Activated T-cell treated with anti-CD3 and anti-CD28 coated beads for 1 hour (primary cell): ENCODE measurements around the gene LANCL3.

ENCODE experiments used
- DNase-seq: peaks from one replicate; pipeline ENCODE4 v3.0.0-alpha.2; 2020; ENCODE audit warnings: low read depth

Gene LANCL3

GRCh38 chrX:37684426-37684825 is 113.0 kb downstream of the LANCL3 start:
- DNase-seq, result no peak

GRCh38 chrX:37684973-37685372 is 113.5 kb downstream of the LANCL3 start:
- no peak for DNase-seq

GRCh38 chrX:37685381-37686359 is 114.2 kb downstream of the LANCL3 start, which contains the start of gene XK:
TSS of gene XK (plus strand) at chrX:37685791. CDS start at chrX:37685962, 171 bp downstream.
- DNase-seq, result peak; percentile 0

GRCh38 chrX:37686369-37686995 is 115.0 kb downstream of the LANCL3 start:
- no peak for DNase-seq

GRCh38 chrX:37686996-37687395 is 115.5 kb downstream of the LANCL3 start:
- no peak for DNase-seq

GRCh38 chrX:37690119-37690518 is 118.7 kb downstream of the LANCL3 start:
- no peak for DNase-seq

GRCh38 chrX:37692918-37693317 is 121.5 kb downstream of the LANCL3 start:
- no peak for DNase-seq

- no peak for DNase-seq
These were observed 125.8 kb downstream of the LANCL3 start for GRCh38 chrX:37697169-37697760.

- DNase-seq, result no peak
These were observed 130.1 kb downstream of the LANCL3 start for GRCh38 chrX:37701588-37701987.

- DNase-seq, result no peak
These were observed 140.5 kb downstream of the LANCL3 start for GRCh38 chrX:37711991-37712390.

- DNase-seq, result no peak
These were observed 141.0 kb downstream of the LANCL3 start for GRCh38 chrX:37712458-37712857.

- DNase-seq, result no peak
These were observed 143.0 kb downstream of the LANCL3 start for GRCh38 chrX:37714479-37714878.

- DNase-seq, result no peak
These were observed 145.1 kb downstream of the LANCL3 start for GRCh38 chrX:37716602-37717001.

- no peak for DNase-seq
These were observed 146.2 kb downstream of the LANCL3 start for GRCh38 chrX:37717708-37718107.

GRCh38 chrX:37722595-37722994 is 151.1 kb downstream of the LANCL3 start:
- DNase-seq, result no peak

GRCh38 chrX:37726346-37726745 is 154.9 kb downstream of the LANCL3 start:
- no peak for DNase-seq
